Testis (tissue), 2 donors: ENCODE data around the gene HTR2B.

ENCODE experiments used
- CTCF ChIP-seq, 3 experiments: fragments of 450-650 bp in 2 of 3; fragments of 200-600 bp in 1 of 3; sonication (generic) in 1 of 3; IDR thresholded peaks; one replicate each; pipeline ENCODE4 v1.5.1; 2016 to 2019; ENCODE audit warnings: antibody characterized with exemption in 3 of 3, mild to moderate bottlenecking in 2 of 3, moderate library complexity in 1 of 3
- POLR2A ChIP-seq: fragments of 450-650 bp; IDR thresholded peaks from one replicate; pipeline ENCODE4 v1.6.1; 2017; ENCODE audit warnings: antibody characterized with exemption, mild to moderate bottlenecking, moderate library complexity

GRCh38 chr2:231102772-231103171 lies 22.1 kb downstream of the HTR2B start:
- no peak for TF ChIP-seq CTCF (IDR thresholded peaks at IDR 0.05)
- no peak for TF ChIP-seq POLR2A
